ENCODE data around the gene PEAK1.

The PEAK1 gene

GRCh38 chr15:77355321-77355720 lies 64.6 kb downstream of the PEAK1 start:
- no peak for ATAC-seq
- no peak for DNase-seq

GRCh38 chr15:77354063-77354462 lies 65.8 kb downstream of the PEAK1 start:
- DNase-seq (no peak), ATAC-seq (no peak)

- ATAC-seq (no peak), DNase-seq (no peak)
Measured at GRCh38 chr15:77352887-77353286, 67.0 kb downstream of the PEAK1 start.

- ATAC-seq = no peak
Measured at GRCh38 chr15:77350792-77351191, 69.1 kb downstream of the PEAK1 start.

DNA sequence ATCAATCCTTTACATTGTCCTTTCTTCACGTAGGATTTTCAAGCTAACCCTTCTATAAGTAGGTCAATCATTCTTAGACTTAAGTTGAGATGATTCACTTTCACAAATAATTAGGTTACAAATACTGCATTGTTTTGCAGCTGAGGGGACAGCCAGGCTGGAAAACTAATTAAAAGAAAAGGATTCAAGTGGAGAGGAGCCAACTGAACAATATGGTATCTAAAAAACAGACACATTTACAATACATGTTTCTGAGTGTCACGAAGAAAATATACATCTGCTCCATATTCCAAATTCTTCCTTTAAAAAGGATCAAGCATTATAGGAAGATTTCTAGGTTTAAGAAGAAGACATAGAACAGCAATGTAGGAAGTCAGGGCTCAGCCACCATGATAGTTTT lies 70.2 kb downstream of the PEAK1 start:
- no peak for DNase-seq

More at GRCh38 chr15:77350792-77351191, 69.1 kb downstream of the PEAK1 start:
- DNase-seq = no peak

GRCh38 chr15:77348511-77348910 lies 71.4 kb downstream of the PEAK1 start:
- DNase-seq (no peak), ATAC-seq (no peak)

More for the DNA sequence above, 70.2 kb downstream of the PEAK1 start:
- no peak for ATAC-seq

GRCh38 chr15:77347197-77347596 lies 72.7 kb downstream of the PEAK1 start:
- no peak for ATAC-seq
- DNase-seq = no peak

DNA sequence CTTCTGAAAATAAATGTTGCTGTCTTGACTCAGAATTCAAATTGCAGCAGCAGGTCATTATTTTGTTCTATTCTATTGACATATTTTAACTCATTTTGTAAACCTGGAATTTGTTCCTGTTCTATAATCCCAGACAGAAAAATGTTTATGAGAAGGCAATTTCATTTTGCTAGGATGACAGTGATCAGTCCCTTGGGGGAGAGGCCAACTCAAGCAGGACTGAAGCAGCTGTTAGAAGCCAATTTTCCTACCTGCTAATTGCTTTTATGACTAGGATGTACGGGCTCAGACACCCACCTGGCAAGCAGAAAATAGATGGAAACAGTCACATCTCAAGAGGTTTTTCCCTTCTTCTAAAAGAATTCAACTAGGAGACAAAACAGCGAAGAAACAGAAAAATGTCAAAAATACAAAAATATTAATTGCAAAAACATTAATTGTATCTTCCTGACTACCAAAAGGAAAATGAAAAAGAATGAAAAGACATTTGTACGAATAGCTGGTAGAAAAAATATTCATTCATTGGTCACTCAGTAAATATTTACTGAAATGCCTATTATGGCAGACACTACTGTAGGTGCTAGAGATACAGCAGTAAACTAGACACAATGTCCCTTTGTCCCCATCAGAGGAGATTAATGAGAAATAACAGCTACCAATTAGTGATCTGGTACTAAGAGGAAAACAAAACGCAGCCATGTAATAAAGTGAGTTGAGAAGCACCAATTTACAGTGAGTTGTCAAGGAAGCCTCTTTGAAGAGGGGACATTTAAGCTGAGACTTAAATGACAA lies 73.5 kb downstream of the PEAK1 start:
- no peak for DNase-seq
- no peak for ATAC-seq

DNA sequence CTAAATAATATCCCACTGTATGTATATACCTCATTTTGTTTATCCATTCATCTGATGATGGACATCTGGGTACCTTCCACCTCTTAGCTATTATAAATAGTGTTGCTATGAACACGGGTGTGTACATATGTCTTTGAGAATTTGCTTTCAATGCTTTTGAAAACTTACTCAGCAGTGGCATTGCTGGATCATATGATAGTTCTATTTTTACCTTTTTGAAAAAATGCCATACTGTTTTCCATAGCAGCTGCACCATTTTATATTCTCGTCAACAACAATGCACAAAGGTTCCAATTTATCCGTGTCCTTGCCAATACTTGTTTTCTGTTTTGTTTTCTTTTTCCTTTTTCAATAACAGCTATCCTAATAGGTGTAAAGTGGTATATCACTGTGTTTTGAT lies 77.1 kb downstream of the PEAK1 start:
- no peak for ATAC-seq

DNA sequence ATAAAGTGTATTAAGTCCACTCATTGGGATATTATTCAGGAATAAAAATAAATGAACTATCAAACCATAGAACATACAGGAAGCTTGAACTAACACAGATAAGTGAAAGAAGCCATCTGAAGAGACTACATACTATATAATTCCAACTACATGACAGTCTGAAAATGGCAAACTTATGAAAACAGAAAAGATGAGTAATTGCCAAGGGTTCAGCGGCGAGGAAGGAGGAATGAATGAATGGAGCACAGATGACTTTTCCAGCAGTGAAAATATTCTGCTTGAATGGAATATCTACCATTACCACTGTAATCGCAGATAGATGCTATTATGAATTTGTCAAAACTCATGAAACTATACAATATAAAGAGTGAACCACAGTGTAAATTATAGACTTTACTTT lies 79.7 kb downstream of the PEAK1 start:
- no peak for ATAC-seq
- no peak for DNase-seq

More for the DNA sequence above, 77.1 kb downstream of the PEAK1 start:
- no peak for DNase-seq

- no peak for DNase-seq
Measured at GRCh38 chr15:77336006-77336405, 83.9 kb downstream of the PEAK1 start.

DNA sequence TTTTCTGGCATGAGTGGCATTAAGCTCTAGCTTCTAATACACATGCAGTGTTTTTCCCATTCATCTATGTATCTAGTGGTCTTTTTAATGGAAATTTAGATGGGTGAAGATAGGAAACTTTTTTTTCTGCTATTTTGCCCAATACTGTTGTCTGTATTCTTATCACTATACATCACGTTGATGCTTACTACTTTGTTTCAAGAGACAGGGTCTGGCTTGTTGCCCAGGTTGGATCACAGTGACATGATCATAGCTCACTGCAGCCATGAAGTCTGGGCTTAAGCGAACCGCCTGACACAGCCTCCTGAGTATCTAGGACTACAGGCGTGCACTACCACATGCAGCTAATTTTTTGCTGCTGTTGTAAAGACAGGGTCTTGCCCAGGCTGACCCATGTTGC lies 84.6 kb downstream of the PEAK1 start:
- ATAC-seq = no peak
- no peak for DNase-seq

More at GRCh38 chr15:77336006-77336405, 83.9 kb downstream of the PEAK1 start:
- no peak for ATAC-seq

DNA sequence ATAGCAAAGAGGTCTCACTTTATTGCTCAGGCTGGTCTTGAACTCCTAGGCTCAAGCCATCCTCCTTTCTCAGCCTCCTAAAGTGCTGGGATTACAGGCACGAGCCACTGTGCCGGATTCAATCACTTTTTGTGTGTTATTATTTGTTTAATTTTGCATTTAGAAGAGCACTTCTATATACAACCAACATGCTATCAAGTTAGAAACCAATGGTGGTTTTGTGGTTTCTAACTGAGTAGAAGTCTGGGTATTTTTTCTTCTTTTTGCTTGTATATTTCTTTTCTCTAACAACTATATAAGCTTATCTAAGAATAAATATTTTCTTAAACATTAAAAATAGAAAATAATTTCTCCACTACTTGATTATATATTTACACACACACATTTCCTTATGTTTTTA lies 86.7 kb downstream of the PEAK1 start:
- no peak for DNase-seq
- ATAC-seq = no peak

GRCh38 chr15:77329202-77329601 lies 90.7 kb downstream of the PEAK1 start:
- no peak for DNase-seq
- ATAC-seq = no peak

- no peak for DNase-seq
- no peak for ATAC-seq
Measured at GRCh38 chr15:77327844-77328529, 91.9 kb downstream of the PEAK1 start.

DNA sequence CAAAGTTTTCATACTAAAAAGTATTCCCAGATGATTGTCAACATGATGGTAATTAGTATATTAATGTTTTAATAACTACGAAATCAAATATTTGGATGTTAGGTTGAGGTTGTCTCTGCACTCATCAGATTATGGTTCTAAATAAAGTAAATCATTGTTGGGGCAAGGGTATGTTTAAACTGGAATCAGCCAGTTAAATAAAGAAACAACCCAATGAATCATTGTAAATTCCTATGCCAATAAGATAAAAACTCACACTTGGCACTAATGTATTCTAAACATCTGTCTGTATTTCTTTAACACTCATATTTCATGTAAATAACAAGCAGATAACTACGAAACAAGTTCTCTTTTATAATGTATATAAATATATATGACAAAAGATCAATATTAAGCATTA lies 92.7 kb downstream of the PEAK1 start:
- no peak for ATAC-seq
- DNase-seq = no peak

DNA sequence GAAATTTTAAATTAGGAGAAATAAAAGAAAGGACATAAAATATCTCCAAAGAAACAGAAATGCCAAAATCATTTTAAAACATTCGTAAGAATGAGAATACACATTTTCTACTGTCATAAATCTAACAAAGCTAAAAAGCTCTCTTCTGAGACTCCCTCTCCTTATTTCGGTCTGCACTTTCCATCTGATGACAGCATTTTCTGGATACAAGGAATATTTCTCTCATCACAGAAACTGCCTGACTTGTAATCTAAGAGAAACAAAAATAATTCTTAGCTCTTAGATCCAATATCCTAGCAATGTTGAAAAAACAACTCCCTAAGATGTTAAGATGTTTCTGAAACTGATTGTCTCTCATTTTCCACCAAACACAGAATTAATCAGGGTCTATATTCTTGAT lies 93.5 kb downstream of the PEAK1 start:
- DNase-seq = no peak
- ATAC-seq = no peak

GRCh38 chr15:77312523-77312922 lies 107.4 kb downstream of the PEAK1 start:
- ATAC-seq = no peak
- DNase-seq = no peak

- ATAC-seq (no peak), DNase-seq (no peak)
Measured at GRCh38 chr15:77311618-77312398, 108.1 kb downstream of the PEAK1 start.

GRCh38 chr15:77311020-77311419 lies 108.9 kb downstream of the PEAK1 start:
- DNase-seq = no peak
- ATAC-seq = no peak

GRCh38 chr15:77309392-77309791 lies 110.5 kb downstream of the PEAK1 start:
- ATAC-seq = no peak
- no peak for DNase-seq

GRCh38 chr15:77305953-77306352 lies 114.0 kb downstream of the PEAK1 start:
- DNase-seq (no peak), ATAC-seq (no peak)

DNA sequence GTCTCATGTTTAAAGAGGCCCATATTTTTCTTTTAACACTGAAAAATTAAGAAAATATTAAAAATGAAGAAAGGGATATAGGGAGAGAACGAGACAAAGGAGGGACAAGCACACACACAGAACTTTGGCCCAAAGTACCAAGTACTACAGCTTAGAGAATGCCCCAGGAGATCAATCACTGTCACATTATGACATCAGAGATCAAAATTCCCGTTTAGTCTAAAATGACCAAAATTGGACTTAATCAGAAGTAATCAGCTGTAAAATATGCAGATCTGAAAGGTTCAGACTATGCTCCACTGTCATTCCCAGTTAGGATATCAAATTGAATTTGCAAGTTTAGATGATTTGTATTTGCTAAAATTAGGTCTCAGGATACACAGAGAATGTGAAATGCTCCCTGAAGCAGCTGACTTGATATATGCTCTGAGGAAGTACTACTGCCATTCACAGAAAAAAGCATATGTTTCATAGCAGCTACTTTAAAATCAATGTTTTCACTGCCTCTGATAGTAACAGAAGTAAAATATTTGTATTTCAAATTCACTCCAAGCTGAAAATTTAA lies 123.0 kb downstream of the PEAK1 start:
- ATAC-seq (no peak), DNase-seq (no peak)

Data from stimulated activated naive CD8-positive, alpha-beta T cell treated with anti-CD3 and anti-CD28 coated beads, Interleukin-15, Interleukin-2, amounts not matched to agents 100 U/mL and 50 U/mL, for 24 hours (primary cell).